Posterior vena cava (tissue), 2 donors: ENCODE results near the gene AHNAK2. TPM values are rescaled to one million over a fixed set of nuclear protein-coding genes. Genes with fewer than 3 reads are reported as not detected.

Experiments used
- total RNA-seq, 2 donors: library from RNA; stranded (reverse); fragmentation: NEBNext Ultra II Directional; extraction: Animal tissue kit (Norgen Biotek cat#: 25700); gene quantifications; one replicate each; pipeline ENCODE4 v1.2.1, GENCODE V29; 2021
- donor health status: DM: yes; HTN: yes; CAD: no.
- donor health status: DM: yes; HTN: yes; CAD: no.

The AHNAK2 gene
- total RNA-seq, 2 donors from 2014 or later: 242 to 274 TPM

Other genes with a start within 250 kb of the AHNAK2 start
- 10 to 100 TPM; 58.3 to 66.1 TPM for gene SIVA1, start 225.2 kb downstream of the AHNAK2 start, total RNA-seq
- 100 to 1,000 TPM; 115 to 143 TPM for gene AKT1, start 182.6 kb downstream of the AHNAK2 start, total RNA-seq
- gene ZBTB42, start 177.3 kb downstream of the AHNAK2 start, total RNA-seq: 1 to 10 TPM; 3.3 to 3.8 TPM
- gene CEP170B, start 113.1 kb downstream of the AHNAK2 start, total RNA-seq: 10 to 100 TPM; 26.8 to 47.0 TPM
- gene PLD4, start 53.5 kb downstream of the AHNAK2 start, total RNA-seq: under 1 TPM in 1 of 2 donors, not detected in 1; 0.24 TPM
- 1 to 10 TPM; 4.7 to 5.6 TPM for gene CLBA1, start 7.4 kb upstream of the AHNAK2 start, total RNA-seq
- 1 to 10 TPM; 4.3 to 4.8 TPM for gene CDCA4, start 42.7 kb upstream of the AHNAK2 start, total RNA-seq
- 1 to 10 TPM; 1.8 to 3.1 TPM for gene GPR132, start 87.1 kb upstream of the AHNAK2 start, total RNA-seq
- gene JAG2, start 190.4 kb upstream of the AHNAK2 start, total RNA-seq: 10 to 100 TPM; 13.0 to 17.3 TPM
- 10 to 100 TPM; 12.7 to 15.9 TPM for gene NUDT14, start 202.9 kb upstream of the AHNAK2 start, total RNA-seq